GM12878 (cell line): ENCODE measurements around the gene CDO1. TPM values are rescaled to one million over a fixed set of nuclear protein-coding genes. Genes with fewer than 3 reads are reported as not detected.

Source experiments
- ATAC-seq: fragments of 200-7000 bp; cut with Tn5 transposase; 3 replicates; pipeline ENCODE4 v1.9.1; 2020; ENCODE audit warnings: mild to moderate bottlenecking, moderate library complexity
- BruUV-seq: library from RNA; stranded (reverse); fragments of 400-500 nt; replicated peaks from 2 replicates; lab custom pipeline; 2021; lab: Mats Ljungman, UMichigan
- CTCF ChIA-PET: fragments of 300-600 bp; sonication (Branson Sonifier 250); formaldehyde crosslinking; extraction: SDS; loops from one replicate; lab custom pipeline; 2021; ENCODE audit warnings: inconsistent platforms; lab: Yijun Ruan, JAX
- POLR2A ChIA-PET: fragments of 350-600 bp; formaldehyde crosslinking; extraction: SDS; loops from one replicate; lab custom pipeline; 2021; ENCODE audit warnings: inconsistent platforms; lab: Charles Lee
- RAD21 ChIA-PET: fragments of 300-600 bp; sonication (Branson Sonifier 250); formaldehyde crosslinking; loops from one replicate; lab custom pipeline; 2023; ENCODE audit warnings: antibody characterized with exemption; ENCODE audit not compliant: unreplicated experiment; lab: Charles Lee
- SMC1A ChIA-PET: fragments of 300-600 bp; sonication (Branson Sonifier 250); formaldehyde crosslinking; loops from one replicate; lab custom pipeline; 2023; ENCODE audit not compliant: unreplicated experiment, uncharacterized antibody; lab: Charles Lee
- DNase-seq: peaks from one replicate; pipeline ENCODE4 v3.0.0-alpha.2; 2011; ENCODE audit warnings: low read depth, low spot score
- FAIRE-seq: peaks from 3 replicates; lab custom pipeline; 2011; peaks lifted over from hg19 to GRCh38; lab: Jason Lieb, UNC
- H2AFZ ChIP-seq: 2 replicates; pipeline ENCODE4 v1.6.0; 2011; ENCODE audit warnings: low read depth, low read length, control low read depth; ENCODE audit not compliant: control insufficient read depth
- H3K27ac ChIP-seq: 2 replicates; pipeline ENCODE4 v1.5.1; 2011; ENCODE audit warnings: control low read depth; ENCODE audit not compliant: control insufficient read depth, insufficient read depth
- H3K27me3 ChIP-seq, 2 experiments: replicated peaks in 1 of 2; 2 replicates each; pipeline versions ENCODE4 v1.6.0 to v1.6.1; 2011; ENCODE audit warnings: low read length in 1 of 2; ENCODE audit not compliant: control insufficient read depth in 2 of 2, insufficient read depth in 2 of 2
- H3K36me3 ChIP-seq, 2 experiments: 2 replicates each; pipeline ENCODE4 v1.5.1; 2011; ENCODE audit warnings: low read length in 1 of 2; ENCODE audit not compliant: control insufficient read depth in 2 of 2, insufficient read depth in 2 of 2
- H3K4me1 ChIP-seq: 2 replicates; pipeline ENCODE4 v1.6.1; 2011; ENCODE audit warnings: mild to moderate bottlenecking, low read length, moderate library complexity, mixed read lengths; ENCODE audit not compliant: control insufficient read depth, insufficient read depth
- H3K4me2 ChIP-seq: 2 replicates; pipeline ENCODE4 v1.6.0; 2011; ENCODE audit warnings: control low read depth; ENCODE audit not compliant: control insufficient read depth, insufficient read depth
- H3K4me3 ChIP-seq: fragments of 200-600 bp; sonication (generic); 2 replicates; pipeline ENCODE4 v1.5.1; 2016
- H3K79me2 ChIP-seq: 2 replicates; pipeline ENCODE4 v1.6.0; 2011; ENCODE audit warnings: low read length; ENCODE audit not compliant: control insufficient read depth, insufficient read depth
- H3K9ac ChIP-seq: 2 replicates; pipeline ENCODE4 v1.8.0; 2011; ENCODE audit warnings: low read length, control low read depth, mixed read lengths; ENCODE audit not compliant: control insufficient read depth, insufficient read depth
- H3K9me3 ChIP-seq: replicated peaks from 3 replicates; pipeline ENCODE4 v1.5.1; 2011; ENCODE audit warnings: mild to moderate bottlenecking, low read length; ENCODE audit not compliant: control insufficient read depth, insufficient read depth
- H4K20me1 ChIP-seq: 2 replicates; pipeline ENCODE4 v1.6.0; 2011; ENCODE audit not compliant: control insufficient read depth, insufficient read depth
- CEBPB ChIP-seq, 2 experiments: fragments of 150-350 bp in 1 of 2; IDR thresholded peaks; 2 replicates each; pipeline ENCODE4 v1.6.1; 2012 to 2014; ENCODE audit warnings: low read depth in 2 of 2, low read length in 2 of 2, borderline replicate concordance in 1 of 2, inconsistent platforms in 1 of 2
- E2F4 ChIP-seq: IDR thresholded peaks from 2 replicates; pipeline ENCODE4 v1.6.1; 2012; ENCODE audit warnings: low read depth, low read length, improper control_type of control experiment
- HDAC2 ChIP-seq: fragments of 200-600 bp; sonication (generic); IDR thresholded peaks from 2 replicates; pipeline ENCODE4 v1.6.1; 2017
- HSF1 ChIP-seq: fragments of 150-350 bp; IDR thresholded peaks from 2 replicates; pipeline ENCODE4 v1.6.1; 2014; ENCODE audit warnings: mild to moderate bottlenecking, low read depth, low read length
- NR2F1 ChIP-seq: fragments of 450-650 bp; conservative IDR thresholded peaks from 2 replicates; pipeline ENCODE4 v1.6.1; 2017; ENCODE audit warnings: mild to moderate bottlenecking
- PKNOX1 ChIP-seq: fragments of 450-650 bp; IDR thresholded peaks from 2 replicates; pipeline ENCODE4 v1.6.1; 2016; ENCODE audit warnings: mild to moderate bottlenecking
- SIX5 ChIP-seq: IDR thresholded peaks from 2 replicates; pipeline ENCODE4 v1.6.1; 2011; ENCODE audit warnings: mild to moderate bottlenecking, low read depth, low read length, moderate library complexity; ENCODE audit not compliant: severe bottlenecking
- SMAD5 ChIP-seq: IDR thresholded peaks from 2 replicates; pipeline ENCODE4 v1.6.1; 2016; ENCODE audit warnings: antibody characterized with exemption, low read depth
- SPI1 ChIP-seq: IDR thresholded peaks from 2 replicates; pipeline ENCODE4 v1.6.1; 2011; ENCODE audit warnings: low read depth, mild to moderate bottlenecking, low read length, moderate library complexity, borderline replicate concordance; ENCODE audit not compliant: insufficient read depth
- USF2 ChIP-seq: IDR thresholded peaks from 2 replicates; pipeline ENCODE4 v1.6.1; 2011; ENCODE audit warnings: low read depth, low read length, improper control_type of control experiment, borderline replicate concordance
- ZBTB4 ChIP-seq: fragments of 450-650 bp; formaldehyde crosslinking; IDR thresholded peaks from 2 replicates; pipeline ENCODE4 v1.4.0; 2022; ENCODE audit warnings: mild to moderate bottlenecking, moderate library complexity
- ZNF217 ChIP-seq: fragments of 450-650 bp; IDR thresholded peaks from 2 replicates; pipeline ENCODE4 v1.6.1; 2017; ENCODE audit warnings: antibody characterized with exemption, mild to moderate bottlenecking
- ZNF274 ChIP-seq: IDR thresholded peaks from one replicate; pipeline ENCODE4 v1.8.0; 2011; ENCODE audit not compliant: insufficient read length, insufficient read depth
- WGBS: methylation state at CpG from one replicate; pipeline ENCODE4 v1.1.6; 2016; ENCODE audit warnings: low lambda C conversion rate; ENCODE audit not compliant: insufficient replicate concordance, insufficient coverage; ENCODE audit errors: missing lambda C conversion rate; 5-methylcytosine and 5-hydroxymethylcytosine counted together
- in situ Hi-C: fragments of 300-500 bp; cut with MboI; formaldehyde crosslinking; loops from 9 replicates; pipeline ENCODE4 v1.14.3; 2018; ENCODE audit warnings: mixed read lengths
- intact Hi-C: fragments of 100-400 bp; cut with micrococcal nuclease; formaldehyde crosslinking; loops from one replicate; pipeline ENCODE4 v1.14.2; 2022; ENCODE audit not compliant: unreplicated experiment
- polyA plus RNA-seq, 11 experiments: library from polyadenylated mRNA; depleted of rRNA in 4 of 11; unstranded in 6 of 11; stranded (reverse) in 5 of 11; fragments of >200 nt; fragmentation: Nextera tagmentation in 4 of 11; fragmentation: Illumina TruSeq in 1 of 11; extraction: Ambion mirVana in 4 of 11; extraction: Trizol in 1 of 11; gene quantifications; 1 replicate in 1 of 11; 2 replicates in 10 of 11; pipeline versions ENCODE4 v1.2.1 to v1.2.3, GENCODE V29; 2011 to 2016; ENCODE audit warnings: inconsistent platforms in 2 of 11, missing spikeins in 2 of 11, low read depth in 1 of 11
- total RNA-seq, 4 experiments: library from RNA; depleted of rRNA in 3 of 4; stranded (reverse); fragments of >200 nt in 3 of 4; fragmentation: Illumina TruSeq in 1 of 4; extraction: Trizol in 1 of 4; gene quantifications; 2 replicates each; pipeline versions ENCODE4 v1.2.1 to v1.2.3, GENCODE V29; 2013 to 2021

The CDO1 gene
- total and polyA plus RNA-seq, 10 of the 15 experiments (the other 5 are each of a cell fraction or from before 2014, with no cell fraction given): 0.05 TPM; not detected in 9

GRCh38 chr5:115841382-115842088, 25.1 kb upstream of the CDO1 start, which contains the start of the genes AP3S1 and ATG12:
AP3S1 (plus strand) TSS chr5:115841935; CDS start chr5:115842038, 103 bp downstream.
ATG12 (minus strand) TSS chr5:115841565; CDS start chr5:115841552, 13 bp downstream.
- ChIA-PET SMC1A (interaction anchor here (0.5 to 3.1 kb wide), 9 partner anchors 9 to 253 kb away, joined by 3 to 22 read pairs (median 4); no protein-coding TSS in a partner anchor), POLR2A (interaction anchor here (0.5 to 1.2 kb wide), 3 partner anchors 8 to 254 kb away, joined by 3 to 4 read pairs (median 3); no protein-coding TSS in a partner anchor), RAD21 (interaction anchor here (0.8 to 1.7 kb wide), 5 partner anchors 190 to 235 kb away, joined by 3 to 4 read pairs (median 3); no protein-coding TSS in a partner anchor), CTCF (interaction anchor here (0.6 to 2.3 kb wide), 8 partner anchors 10 to 735 kb away, joined by 3 to 16 read pairs (median 5); no protein-coding TSS in a partner anchor)
- Histone ChIP-seq H3K36me3 (peaks cover 0 to 2% of the 10 kb centered on the region in 2 experiments; a peak in 1 of 4 replicates), H3K9ac (peak within 1 kb of the TSS; percentile 77), H3K9me3 (no peaks in the 10 kb centered on the region; the same call in 2 of the 3 replicates), H3K27ac (peak within 1 kb of the TSS; percentile 91), H3K79me2 (peaks cover 86% of the 10 kb centered on the region), H3K4me3 (peak within 1 kb of the TSS; percentile 83), H2AFZ (peak within 1 kb of the TSS; percentile 95), H3K4me1 (peaks cover 19% of the 10 kb centered on the region), H3K27me3 (no peaks in the 10 kb centered on the region), H4K20me1 (peaks cover 3% of the 10 kb centered on the region; the same call in 1 of the 2 replicates), H3K4me2 (peak within 1 kb of the TSS; percentile 86)
- BruUV-seq: no TSS peak
- intact Hi-C loops: loop anchor here (1.0 to 10.0 kb wide), 4 partner anchors 191 to 1407 kb away; partner anchors contain the start of gene ARL14EPL
- ATAC-seq (peak; percentile 84), DNase-seq (peak; percentile 88), FAIRE-seq (no peak)
- in situ Hi-C loops: loop anchor here (25.0 kb wide), 1 partner anchor 221 kb away; no protein-coding TSS in a partner anchor
- WGBS: 5% methylated on average over 42 of the region's 65 CpGs
- peak; percentile 4; the same call in 1 of the 2 replicates for TF ChIP-seq USF2
- no peak for TF ChIP-seq PKNOX1
- TF ChIP-seq HDAC2: no peak
- no peak for TF ChIP-seq ZBTB4 (CRISPR knock-in tag)
- TF ChIP-seq ZNF274: no peak
- TF ChIP-seq ZNF217: no peak
- TF ChIP-seq HSF1: no peak
- TF ChIP-seq NR2F1: no peak
- no peak for TF ChIP-seq SIX5
- TF ChIP-seq CEBPB (IDR thresholded peaks at IDR 0.05; ENCODE audit: borderline replicate concordance in 1 of 2, low read depth in 2 of 2, low read length in 2 of 2): no peak
- peak; percentile 84 for TF ChIP-seq SPI1
- peak; percentile 92 for TF ChIP-seq SMAD5
- no peak for TF ChIP-seq E2F4
